Kidney glomerular epithelial cell (primary cell): Measurements from ENCODE around the gene ZYG11B.
"Not testable (repeated sequence)": the region's sequence is repeated elsewhere in the genome, so short reads cannot be mapped to it uniquely, and the experiment has no call there.

Source experiments
- DNase-seq: peaks from one replicate; lab custom pipeline; 2025; lab: John Stamatoyannopoulos, UW

Gene ZYG11B

GRCh38 chr1:52726265-52727113 lies at the start of gene ZYG11B:
Gene ZYG11B, plus strand, starts transcription at chr1:52726453. Its CDS starts 201 bp downstream, at chr1:52726654.
- peak; percentile 77 for DNase-seq

- no peak for DNase-seq
These were observed 49.0 kb upstream of the ZYG11B start for GRCh38 chr1:52677076-52677806.

GRCh38 chr1:52679048-52679447 lies 47.2 kb upstream of the ZYG11B start:
- no peak for DNase-seq

DNA sequence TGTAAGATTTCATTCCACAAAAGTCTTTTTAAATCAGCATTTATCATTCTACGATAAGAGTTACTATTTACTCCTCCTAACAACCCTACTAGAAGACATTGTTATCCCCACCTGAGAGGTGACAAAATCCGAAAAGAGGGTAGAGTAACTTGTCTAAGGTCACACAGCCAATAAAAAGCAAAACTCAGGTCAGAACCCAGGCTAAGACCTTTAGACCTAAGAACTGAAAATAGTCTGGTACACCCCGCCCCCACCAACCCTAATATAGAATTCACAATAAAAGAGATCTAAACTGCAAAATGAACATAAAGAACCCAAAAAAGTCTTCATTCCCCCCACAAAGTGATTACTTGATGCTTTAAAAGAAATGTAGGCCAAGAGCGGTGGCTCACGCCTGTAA lies 46.8 kb upstream of the ZYG11B start:
- no peak for DNase-seq

DNA sequence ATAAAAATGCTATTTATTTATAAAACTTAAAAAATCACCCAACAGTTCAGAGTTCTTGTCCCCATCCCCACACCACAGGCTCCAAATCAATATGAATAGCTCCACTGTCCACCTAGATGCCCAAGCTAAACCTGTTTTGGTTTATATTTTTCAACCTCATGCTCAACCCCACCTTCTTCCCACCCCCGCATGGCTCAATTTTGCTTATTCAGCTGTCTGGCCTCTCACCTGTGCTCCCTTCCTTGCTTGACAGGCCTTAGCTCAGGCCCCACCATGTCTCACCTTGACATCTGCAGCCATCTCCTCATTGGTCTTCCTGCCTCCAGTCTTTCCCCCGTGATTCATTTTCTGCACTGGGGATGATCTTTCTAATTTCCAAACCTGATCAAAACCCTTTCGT lies 45.9 kb upstream of the ZYG11B start:
- no peak for DNase-seq

GRCh38 chr1:52681136-52681535 lies 45.1 kb upstream of the ZYG11B start:
- no peak for DNase-seq

GRCh38 chr1:52683367-52683940 lies 42.8 kb upstream of the ZYG11B start:
- DNase-seq, result no peak

- no peak for DNase-seq
These were observed 41.7 kb upstream of the ZYG11B start for GRCh38 chr1:52684545-52684944.

GRCh38 chr1:52686261-52686751 lies 39.9 kb upstream of the ZYG11B start:
- peak; percentile 41 for DNase-seq

GRCh38 chr1:52686830-52687229 lies 39.4 kb upstream of the ZYG11B start:
- DNase-seq, result no peak

DNA sequence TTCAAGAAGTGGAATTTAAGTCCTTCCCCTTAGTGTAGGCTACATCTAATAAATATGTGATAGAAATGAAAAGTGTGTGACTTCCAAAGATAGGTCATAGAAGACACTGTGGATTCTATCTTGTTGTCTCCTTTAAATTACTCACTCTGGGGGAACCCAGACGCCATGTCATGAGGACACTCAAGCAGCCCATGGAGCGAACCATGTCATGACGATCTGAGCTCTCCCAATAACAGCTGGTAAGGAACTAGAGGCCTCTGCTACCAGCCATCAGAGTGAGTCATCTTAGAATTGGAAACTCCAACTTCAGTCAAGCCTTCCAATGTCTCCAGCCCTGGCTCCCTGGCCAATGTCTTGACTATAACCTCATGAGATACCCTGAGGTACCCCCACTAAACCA lies 34.4 kb upstream of the ZYG11B start:
- DNase-seq, result no peak

DNA sequence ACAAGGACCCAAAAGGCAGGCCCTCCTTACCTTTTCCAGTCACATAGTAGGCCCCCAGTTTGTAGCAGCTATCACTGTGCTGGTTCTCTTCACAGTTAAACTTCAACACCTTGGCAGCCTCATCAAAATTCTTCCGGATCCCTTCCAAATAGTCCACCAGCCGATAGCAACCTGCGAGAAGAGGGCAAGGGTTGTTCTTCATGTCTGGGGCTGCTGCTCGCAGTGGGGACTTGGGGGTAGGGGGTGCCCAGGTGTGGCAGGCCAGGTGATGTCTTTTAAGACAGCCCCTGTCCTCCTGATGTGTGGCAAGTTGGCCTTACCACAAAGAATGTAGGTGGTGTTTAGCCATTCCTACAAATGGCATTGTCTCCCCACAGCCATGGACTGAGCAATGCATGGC lies 33.6 kb upstream of the ZYG11B start:
- DNase-seq, result no peak

GRCh38 chr1:52693351-52693750 lies 32.9 kb upstream of the ZYG11B start:
- not testable (repeated sequence) for DNase-seq

DNA sequence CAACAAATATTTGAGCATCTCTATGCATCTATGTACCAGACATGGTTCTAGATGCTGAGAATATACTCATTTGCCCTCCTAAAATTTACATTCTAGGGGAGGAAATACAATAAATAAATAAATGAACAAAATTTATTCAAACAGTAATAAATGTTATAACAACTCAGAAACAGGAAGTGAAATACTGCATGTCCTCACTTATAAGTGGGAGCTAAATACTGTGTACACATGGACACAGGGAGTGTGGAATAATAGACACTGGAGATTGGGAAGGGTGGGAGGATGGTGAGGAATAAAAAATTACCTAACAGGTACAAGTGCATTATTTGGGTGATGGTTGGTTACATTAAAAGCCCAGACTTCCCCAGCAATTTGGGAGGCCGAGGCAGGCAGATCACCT lies 32.4 kb upstream of the ZYG11B start:
- DNase-seq, result no peak

GRCh38 chr1:52695627-52696026 lies 30.6 kb upstream of the ZYG11B start:
- DNase-seq, result no peak

- DNase-seq, result peak; percentile 71
These were observed 28.2 kb upstream of the ZYG11B start, which contains the start of gene COA7 for GRCh38 chr1:52697795-52698674. Gene COA7, minus strand, starts transcription at chr1:52698347. Its CDS starts 21 bp downstream, at chr1:52698326.

- peak; percentile 80 for DNase-seq
These were observed 23.1 kb upstream of the ZYG11B start for GRCh38 chr1:52702886-52703787.

DNA sequence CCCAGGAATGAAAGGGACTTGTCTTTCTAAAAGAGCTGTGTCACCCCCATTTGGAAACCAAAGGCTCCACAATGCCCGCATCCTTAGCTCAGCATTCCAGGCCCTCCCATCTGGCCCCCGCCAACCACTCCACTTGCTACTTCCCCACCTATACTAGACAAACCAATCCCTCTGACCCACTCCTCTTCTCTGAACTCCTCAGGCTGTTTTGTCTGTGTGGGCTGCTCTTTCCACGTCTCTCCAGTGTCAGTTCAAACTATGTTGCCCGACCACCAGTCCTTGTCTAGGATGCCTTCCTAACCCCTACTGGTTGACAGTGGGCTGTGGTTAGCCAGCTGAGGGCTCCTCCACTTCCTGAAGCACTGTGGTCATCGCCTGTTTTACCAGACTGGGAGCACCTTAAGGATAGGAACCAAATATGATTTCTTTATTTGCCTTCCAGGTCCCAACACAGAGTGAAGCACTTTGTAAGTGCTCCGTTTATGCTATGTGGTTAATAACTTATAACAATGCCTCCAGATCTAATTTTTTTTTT lies 20.1 kb upstream of the ZYG11B start:
- DNase-seq, result no peak

- no peak for DNase-seq
These were observed 19.0 kb upstream of the ZYG11B start for GRCh38 chr1:52706941-52707926.
